SW 1271 (cell line): Measurements from ENCODE around the gene CYTH1.

Experiments
- DNase-seq, 2 experiments: peaks; one replicate each; lab custom pipeline; 2025; lab: John Stamatoyannopoulos, UW

Gene CYTH1

GRCh38 chr17:78670850-78671725, 111.0 kb downstream of the CYTH1 start:
- no peak for DNase-seq

GRCh38 chr17:78669975-78670518, 112.0 kb downstream of the CYTH1 start:
- no peak for DNase-seq

- no peak for DNase-seq
Measured at GRCh38 chr17:78669256-78669974, 112.7 kb downstream of the CYTH1 start.

- DNase-seq, result no peak
Measured at GRCh38 chr17:78668847-78669246, 113.2 kb downstream of the CYTH1 start.

GRCh38 chr17:78667741-78668640, 114.1 kb downstream of the CYTH1 start:
- DNase-seq, result no peak

- DNase-seq, result no peak
Measured at GRCh38 chr17:78667091-78667490, 115.0 kb downstream of the CYTH1 start.

GRCh38 chr17:78665952-78666920, 115.8 kb downstream of the CYTH1 start:
- DNase-seq, result no peak

- no peak for DNase-seq
Measured at GRCh38 chr17:78665387-78665951, 116.6 kb downstream of the CYTH1 start.

GRCh38 chr17:78664476-78665386, 117.3 kb downstream of the CYTH1 start:
- DNase-seq, result no peak

GRCh38 chr17:78661093-78661770, 120.8 kb downstream of the CYTH1 start:
- no peak for DNase-seq

GRCh38 chr17:78659546-78659945, 122.5 kb downstream of the CYTH1 start:
- no peak for DNase-seq

- no peak for DNase-seq
Measured at GRCh38 chr17:78658281-78658785, 123.7 kb downstream of the CYTH1 start.

- DNase-seq, result no peak
Measured at GRCh38 chr17:78655251-78655940, 126.7 kb downstream of the CYTH1 start.

GRCh38 chr17:78654325-78654724, 127.7 kb downstream of the CYTH1 start:
- no peak for DNase-seq

- DNase-seq, result no peak
Measured at GRCh38 chr17:78653382-78653781, 128.7 kb downstream of the CYTH1 start.

- DNase-seq, result no peak
Measured at GRCh38 chr17:78652913-78653312, 129.2 kb downstream of the CYTH1 start.

GRCh38 chr17:78652024-78652423, 130.0 kb downstream of the CYTH1 start:
- no peak for DNase-seq

- DNase-seq, result no peak
Measured at GRCh38 chr17:78651554-78651953, 130.5 kb downstream of the CYTH1 start.
